GM19193 (cell line): ENCODE measurements around the gene MTX2.

Source experiments
- POLR2A ChIP-seq: IDR thresholded peaks from 4 replicates; pipeline ENCODE4 v1.6.1; 2011; ENCODE audit not compliant: insufficient read depth, insufficient read length; ENCODE audit errors: extremely low read depth

The MTX2 gene

DNA sequence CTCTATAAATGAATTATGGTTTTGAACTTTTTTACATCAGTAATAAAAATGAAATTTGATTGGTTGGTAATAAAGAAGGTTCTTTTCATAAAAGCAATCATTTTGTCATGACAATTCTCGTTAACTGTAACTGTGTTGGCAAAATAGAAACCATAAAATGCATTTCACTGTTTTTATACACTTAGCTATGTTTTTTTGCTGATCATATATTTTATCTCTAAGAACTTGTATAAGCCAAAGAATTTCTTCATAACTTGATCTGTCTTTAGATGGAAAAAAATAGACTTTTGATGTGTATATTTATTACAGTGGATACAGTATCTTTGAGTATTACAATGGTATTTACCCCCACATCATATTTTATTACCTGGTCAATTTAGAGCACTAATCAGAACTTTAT is 9.7 kb downstream of the MTX2 start:
- TF ChIP-seq POLR2A = no peak

DNA sequence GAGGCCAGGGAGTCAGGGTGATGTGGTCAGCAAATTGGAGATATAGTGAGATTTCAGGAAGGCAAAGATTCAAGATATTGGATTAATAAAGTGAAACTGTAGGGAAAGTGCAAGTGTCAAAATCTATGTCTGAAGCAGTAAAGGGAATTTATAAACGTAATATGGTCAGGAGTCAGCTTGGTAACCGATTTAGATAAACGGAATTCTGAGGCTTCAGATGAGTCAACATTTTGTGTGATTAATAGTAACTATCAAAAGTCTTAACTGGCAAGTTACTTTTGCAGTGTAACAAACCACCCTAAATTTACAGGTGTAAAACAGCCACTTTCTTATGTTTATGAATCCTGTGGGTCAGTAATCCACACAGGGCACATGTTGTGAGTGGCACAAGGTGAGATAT is 10.9 kb downstream of the MTX2 start:
- no peak for TF ChIP-seq POLR2A

DNA sequence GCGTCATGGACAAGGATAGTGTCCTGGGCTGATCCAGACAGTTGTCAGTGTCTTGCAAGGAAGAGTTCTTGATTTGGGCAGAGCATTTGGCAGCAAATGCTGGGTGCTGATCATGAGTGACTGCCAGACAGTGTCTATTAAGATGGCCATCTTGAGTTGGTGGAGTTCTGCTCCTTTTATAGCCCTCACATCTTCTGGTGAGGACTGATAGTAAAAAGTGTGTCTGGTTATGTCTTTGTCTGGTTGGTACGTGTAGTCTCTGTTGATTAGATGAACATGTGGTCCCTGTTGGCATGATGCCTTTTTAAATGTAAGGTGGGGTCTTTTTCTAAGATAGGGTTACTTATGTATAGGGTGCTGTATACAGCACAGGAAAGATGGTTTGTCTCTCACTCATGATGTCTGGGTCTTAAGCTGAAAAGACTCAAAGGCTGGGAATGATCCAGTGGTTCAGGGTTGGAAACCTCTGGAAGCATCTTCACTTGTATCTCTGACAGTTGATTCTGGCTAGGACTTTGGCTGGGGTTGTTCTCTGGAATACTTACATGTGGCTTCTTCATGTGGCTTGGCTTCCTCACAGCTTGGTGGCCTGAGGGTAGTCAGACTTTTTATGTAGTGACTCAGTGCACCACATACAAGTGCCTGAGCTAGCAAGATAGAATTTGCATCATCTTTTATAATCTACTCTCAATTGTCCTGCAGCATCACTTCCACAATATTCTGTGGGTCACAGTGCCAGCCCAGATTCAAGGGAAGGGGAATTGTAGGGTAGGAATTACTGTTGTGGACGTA is 11.8 kb downstream of the MTX2 start:
- TF ChIP-seq POLR2A = no peak

DNA sequence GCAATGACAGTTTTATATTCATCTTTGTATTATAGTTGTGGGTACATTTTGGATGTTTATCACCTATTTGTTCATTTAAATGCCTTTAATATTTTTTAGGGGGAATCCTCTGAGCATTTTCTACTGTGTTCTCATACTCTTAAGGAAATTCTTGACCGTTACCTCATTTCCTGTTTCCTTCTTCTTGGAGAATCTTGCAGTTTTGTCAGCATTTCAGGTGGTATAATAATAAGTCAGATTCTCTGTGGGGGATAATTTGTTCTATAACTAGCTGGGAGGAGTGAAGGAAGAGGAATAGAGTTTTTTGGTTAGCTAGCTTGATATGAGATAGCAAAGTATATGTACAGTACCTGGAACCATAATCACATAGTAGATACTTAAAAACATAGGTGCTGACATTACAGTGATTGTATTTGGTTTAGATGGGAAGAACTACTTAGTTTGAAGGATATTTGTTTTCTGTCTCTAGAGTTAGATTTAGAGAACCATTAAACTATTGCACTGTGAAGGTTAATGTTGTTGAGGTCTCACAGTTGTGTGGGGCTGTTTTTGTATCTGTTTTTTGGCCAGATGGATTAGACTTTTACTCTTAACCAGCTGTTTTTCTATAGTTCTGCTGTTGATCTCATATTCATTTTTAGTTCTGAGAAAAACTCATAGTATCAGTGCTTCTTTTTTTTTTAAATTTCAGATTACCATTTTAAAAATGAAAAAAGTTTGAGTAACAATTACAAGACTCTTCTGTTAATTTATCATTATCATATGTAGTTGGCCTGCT is 14.2 kb downstream of the MTX2 start:
- no peak for TF ChIP-seq POLR2A

DNA sequence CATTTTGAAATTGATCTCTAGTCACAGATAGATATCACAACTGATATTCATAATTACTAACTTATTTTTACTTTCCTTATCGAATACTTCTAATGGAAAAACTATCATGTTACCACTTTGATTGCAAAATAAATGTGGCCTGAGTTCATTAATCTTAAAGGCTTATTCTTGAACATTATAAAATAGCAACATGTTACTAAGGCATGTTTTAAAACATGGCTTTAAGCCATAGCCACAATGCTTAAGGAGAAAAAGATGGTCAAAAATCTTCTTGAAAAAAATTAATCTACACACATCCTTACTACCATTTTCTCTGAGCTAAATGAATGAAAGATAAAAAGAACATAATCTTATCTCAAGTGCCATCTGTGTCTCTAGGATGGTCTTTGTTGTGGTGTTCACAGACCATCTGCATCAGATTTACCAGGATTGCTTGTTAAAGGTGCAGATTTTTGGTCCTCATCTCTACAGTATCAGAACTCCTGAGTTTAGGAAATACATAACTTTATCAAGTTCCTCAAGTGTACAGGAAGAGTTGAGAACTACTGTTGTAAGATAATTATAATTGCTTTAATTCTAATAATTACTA is 15.3 kb downstream of the MTX2 start:
- no peak for TF ChIP-seq POLR2A

DNA sequence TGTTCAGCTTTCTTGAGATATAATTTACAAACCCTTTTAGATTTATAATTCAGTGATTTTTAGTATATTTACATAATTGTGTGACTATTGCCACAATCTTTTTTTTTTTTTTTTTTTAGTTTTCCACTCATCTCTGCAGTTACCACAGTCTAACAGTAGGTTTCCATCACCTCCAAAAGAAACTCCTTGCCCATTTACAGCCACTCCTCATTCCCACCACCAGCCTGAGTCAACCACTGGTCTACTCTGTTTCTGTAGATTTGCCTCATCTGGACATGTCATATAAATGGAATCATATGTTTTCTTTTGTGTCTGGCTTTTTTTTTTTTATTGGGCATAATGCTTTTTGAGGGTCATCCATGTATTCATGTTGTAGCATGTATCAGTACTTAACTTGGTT is 16.1 kb downstream of the MTX2 start:
- TF ChIP-seq POLR2A = no peak

DNA sequence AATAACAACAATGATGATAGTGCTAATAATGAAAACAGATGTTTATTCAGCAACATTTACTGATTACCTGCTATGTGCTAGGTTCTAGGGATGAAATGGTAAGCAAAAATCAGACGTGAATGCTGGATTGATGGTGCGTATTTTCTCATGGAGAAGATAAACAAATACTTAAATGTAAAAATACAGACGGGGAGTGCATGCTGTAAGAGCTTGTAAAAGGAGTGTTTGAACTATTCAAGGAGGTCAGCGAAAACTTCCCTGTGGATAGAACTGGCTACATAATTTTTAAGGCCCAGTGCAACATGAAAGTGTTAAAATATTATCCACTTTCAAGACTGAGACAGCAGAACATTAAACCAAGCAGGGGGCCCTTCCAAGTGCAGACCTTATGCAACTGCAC is 22.1 kb downstream of the MTX2 start:
- no peak for TF ChIP-seq POLR2A

DNA sequence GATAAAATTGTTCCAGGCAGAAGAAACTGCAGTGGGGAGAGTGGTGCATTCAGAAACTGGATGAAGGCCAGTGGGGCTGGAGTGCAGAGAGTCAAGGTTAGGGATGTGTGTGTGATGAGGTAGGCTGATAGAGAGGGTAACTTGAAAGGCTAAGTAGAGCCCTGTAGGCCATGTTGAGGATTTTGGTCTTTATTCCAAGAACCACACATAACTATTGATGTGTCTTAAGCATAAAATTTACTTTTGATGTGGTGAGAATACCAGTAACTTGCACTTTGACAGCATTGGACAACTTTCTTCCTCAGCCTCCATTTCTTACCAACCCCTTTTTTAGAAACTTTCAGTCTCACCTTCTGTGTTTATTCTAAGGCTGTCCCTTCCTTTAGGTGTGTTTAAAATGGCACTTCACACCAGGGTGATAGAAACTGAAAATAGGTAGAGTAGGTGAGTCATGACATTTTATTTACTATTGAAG is 22.6 kb downstream of the MTX2 start:
- no peak for TF ChIP-seq POLR2A

DNA sequence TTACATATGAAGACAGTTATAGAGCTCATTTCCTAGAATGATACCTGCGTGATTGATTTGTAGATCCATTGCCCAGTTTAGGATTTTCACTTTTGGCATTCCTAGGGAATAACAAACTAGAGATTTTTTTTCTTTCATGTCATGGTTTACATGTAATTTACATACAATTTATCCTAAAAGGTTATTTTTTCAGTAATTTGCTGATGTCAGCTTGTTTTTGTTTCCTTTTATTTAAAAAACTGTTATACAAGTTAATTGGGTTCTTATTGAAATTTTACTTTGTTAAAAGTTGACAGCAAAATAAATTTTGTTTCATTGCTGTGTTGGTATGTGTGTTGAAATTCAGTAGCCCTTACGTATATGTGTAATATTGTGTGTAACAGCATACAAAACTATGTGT is 23.4 kb downstream of the MTX2 start:
- TF ChIP-seq POLR2A = no peak

DNA sequence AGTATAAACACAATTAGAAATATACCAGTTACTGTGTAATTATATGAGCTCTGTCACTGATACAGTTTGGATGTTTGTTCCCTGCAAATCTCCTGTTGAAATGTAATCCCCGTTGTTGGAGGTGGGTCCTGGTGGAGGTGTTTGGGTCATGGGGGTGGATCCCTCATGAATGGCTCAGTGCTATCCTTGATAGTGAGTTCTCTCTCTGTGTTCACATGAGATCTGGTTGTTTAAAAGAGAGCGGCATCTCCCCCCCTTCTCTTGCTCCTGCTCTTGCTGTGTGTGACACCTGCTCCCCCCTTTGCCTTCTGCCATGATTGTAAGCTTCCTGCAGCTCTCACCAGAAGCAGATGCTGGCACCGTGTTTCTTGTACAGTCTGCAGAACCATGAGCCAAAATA is 24.1 kb downstream of the MTX2 start:
- TF ChIP-seq POLR2A = no peak

DNA sequence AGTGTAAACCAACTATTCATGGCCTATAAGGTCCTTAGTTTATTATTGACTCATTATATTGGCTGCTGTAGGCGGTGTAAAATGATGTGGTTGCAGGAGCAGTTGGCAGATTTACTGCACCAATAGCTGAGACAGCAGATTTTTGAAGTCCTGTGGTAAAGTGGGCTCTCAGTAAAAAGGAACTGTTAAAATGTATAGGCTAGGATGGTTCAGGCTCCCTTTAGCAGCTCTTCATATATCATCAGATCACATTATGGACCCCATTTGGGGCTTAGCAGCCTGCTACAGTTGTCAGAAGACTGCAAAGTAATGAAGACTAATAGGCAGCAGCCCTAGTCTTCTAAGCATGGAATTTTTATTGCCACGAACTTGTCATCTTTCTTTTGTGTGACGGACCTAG is 27.8 kb downstream of the MTX2 start:
- TF ChIP-seq POLR2A = no peak

DNA sequence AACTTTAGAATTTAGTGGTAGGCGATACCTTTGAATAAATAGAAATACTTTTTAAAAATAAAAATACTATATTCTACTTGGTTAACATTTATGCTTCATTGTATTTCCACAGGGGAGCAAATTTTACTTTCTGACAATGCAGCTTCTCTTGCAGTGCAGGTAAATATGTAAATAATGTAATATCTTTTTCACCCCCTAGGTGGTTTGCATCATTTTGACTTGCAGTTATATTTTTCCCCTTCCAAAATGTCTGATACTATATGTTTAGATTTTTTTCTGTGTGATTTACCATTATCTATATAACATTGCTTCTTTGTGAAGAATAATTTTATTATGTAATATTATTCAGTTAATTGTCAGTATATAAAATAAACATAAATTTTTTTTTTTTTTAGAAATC is 28.5 kb downstream of the MTX2 start:
- no peak for TF ChIP-seq POLR2A

DNA sequence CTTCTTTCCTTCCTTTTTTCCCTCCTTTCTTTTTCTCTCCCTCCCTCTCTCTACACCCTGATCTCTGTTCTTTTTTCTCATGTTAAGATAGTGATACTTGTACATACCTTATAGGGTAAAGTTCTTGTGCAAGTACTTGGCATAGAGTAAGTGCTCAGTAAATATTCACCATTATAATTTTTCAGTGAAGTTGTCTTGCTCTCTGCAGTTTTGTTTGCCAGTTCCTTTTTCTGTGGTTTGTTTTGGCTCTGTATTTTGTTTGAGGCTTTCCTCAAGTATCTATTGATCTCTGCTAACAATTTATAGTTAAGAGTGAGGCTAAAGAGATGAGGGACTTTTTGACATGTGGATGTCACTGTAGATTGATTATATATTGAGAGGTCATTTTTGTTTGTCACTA is 48.0 kb downstream of the MTX2 start:
- no peak for TF ChIP-seq POLR2A

DNA sequence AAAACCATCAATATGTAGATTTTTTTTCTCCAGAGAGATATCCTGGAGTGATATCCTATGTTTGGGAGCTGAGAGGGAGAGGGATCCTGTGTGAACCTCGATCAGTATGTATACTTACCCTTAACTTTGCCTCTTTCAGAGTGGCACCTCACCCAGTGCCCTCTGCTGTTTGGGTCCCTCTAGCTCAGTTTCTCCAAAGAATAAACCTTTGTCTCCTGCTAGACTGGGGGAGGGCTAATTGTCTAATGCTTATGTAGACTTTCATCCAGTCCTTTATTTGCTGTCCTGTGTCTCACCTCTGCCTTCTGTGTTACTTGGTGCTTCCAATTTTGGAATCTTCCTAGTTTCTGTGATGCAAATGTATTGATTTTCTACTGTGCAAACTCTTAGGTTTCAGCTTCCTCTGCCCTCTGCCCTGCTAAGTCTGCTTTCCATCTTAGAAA is 48.4 kb downstream of the MTX2 start:
- no peak for TF ChIP-seq POLR2A

DNA sequence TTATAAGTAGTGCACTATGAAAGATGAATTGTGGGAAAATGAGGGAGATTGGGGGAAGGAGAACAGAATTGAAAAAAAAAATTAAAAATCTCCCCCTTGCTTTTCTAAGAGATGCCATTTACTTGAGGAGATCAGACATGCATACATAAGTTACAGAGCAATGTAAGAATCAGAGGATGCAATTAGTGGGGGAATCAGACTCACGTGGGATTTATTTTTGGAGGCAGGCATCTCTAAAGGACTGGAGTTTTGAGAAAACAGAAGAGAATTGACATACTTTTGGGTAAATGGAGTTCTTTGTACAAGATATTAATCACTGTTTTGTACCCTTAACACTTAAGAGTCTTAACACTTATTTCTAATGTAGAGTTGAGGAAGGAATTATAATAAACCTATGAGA is 52.7 kb downstream of the MTX2 start:
- TF ChIP-seq POLR2A = no peak

DNA sequence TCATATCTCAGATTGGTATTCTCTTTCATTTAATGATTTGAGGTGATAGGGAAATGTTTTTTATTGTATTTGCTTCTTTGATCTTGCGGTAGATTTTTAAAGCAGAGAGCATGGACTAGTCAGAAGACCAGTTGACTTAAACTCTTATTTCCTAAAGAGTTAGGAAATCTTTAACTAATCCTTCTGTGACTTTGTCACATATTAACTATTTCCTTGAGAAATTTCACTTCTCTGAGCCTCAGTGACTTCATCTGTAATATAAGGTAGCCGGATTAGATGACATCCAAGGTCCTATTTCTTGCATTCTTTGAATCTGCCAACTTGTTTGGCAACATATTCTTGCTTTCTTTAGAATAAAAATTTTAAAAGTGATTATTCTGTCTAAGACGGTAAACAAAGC is 55.6 kb downstream of the MTX2 start:
- no peak for TF ChIP-seq POLR2A
